HEK293T (cell line): ENCODE data around the gene TMEM181.

ENCODE experiments used
- CTCF ChIA-PET: fragments of 350-600 bp; formaldehyde crosslinking; extraction: SDS; loops from one replicate; lab custom pipeline; 2021; ENCODE audit warnings: antibody characterized with exemption, inconsistent platforms; lab: Yijun Ruan, JAX
- POLR2A ChIA-PET: fragments of 350-600 bp; formaldehyde crosslinking; extraction: SDS; loops from one replicate; lab custom pipeline; 2020; ENCODE audit warnings: antibody characterized with exemption, inconsistent platforms; lab: Yijun Ruan, JAX
- DNase-seq: peaks from one replicate; pipeline ENCODE4 v3.0.0; 2012; ENCODE audit warnings: mixed read lengths; ENCODE audit errors: extremely low spot score
- ARNT ChIP-seq: fragments of 450-650 bp; IDR thresholded peaks from 2 replicates; pipeline ENCODE4 v1.6.1; 2017; ENCODE audit warnings: mild to moderate bottlenecking
- BHLHE40 ChIP-seq: fragments of 450-650 bp; IDR thresholded peaks from 2 replicates; pipeline ENCODE4 v1.6.1; 2016; ENCODE audit warnings: mild to moderate bottlenecking, moderate library complexity, borderline replicate concordance
- CTBP1 ChIP-seq: fragments of 450-650 bp; IDR thresholded peaks from 2 replicates; pipeline ENCODE4 v1.6.1; 2016; ENCODE audit warnings: borderline replicate concordance
- ELF4 ChIP-seq: fragments of 450-650 bp; IDR thresholded peaks from 2 replicates; pipeline ENCODE4 v1.6.1; 2017; ENCODE audit warnings: antibody characterized with exemption
- FOXA1 ChIP-seq: fragments of 450-650 bp; IDR thresholded peaks from 2 replicates; pipeline ENCODE4 v1.6.1; 2016; ENCODE audit warnings: mild to moderate bottlenecking
- FOXK2 ChIP-seq: fragments of 450-650 bp; IDR thresholded peaks from 2 replicates; pipeline ENCODE4 v1.6.1; 2016; ENCODE audit warnings: mild to moderate bottlenecking
- FOXM1 ChIP-seq: fragments of 450-650 bp; IDR thresholded peaks from 2 replicates; pipeline ENCODE4 v1.6.1; 2017; ENCODE audit warnings: mild to moderate bottlenecking, borderline replicate concordance
- HDGF ChIP-seq: fragments of 450-650 bp; IDR thresholded peaks from 2 replicates; pipeline ENCODE4 v1.6.1; 2017; ENCODE audit warnings: antibody characterized with exemption, borderline replicate concordance
- L3MBTL2 ChIP-seq: fragments of 450-650 bp; conservative IDR thresholded peaks from 2 replicates; pipeline ENCODE4 v1.6.1; 2016; ENCODE audit warnings: mild to moderate bottlenecking
- LEF1 ChIP-seq: fragments of 450-650 bp; IDR thresholded peaks from 2 replicates; pipeline ENCODE4 v1.6.1; 2017; ENCODE audit warnings: mild to moderate bottlenecking, borderline replicate concordance
- NFRKB ChIP-seq: fragments of 450-650 bp; IDR thresholded peaks from 2 replicates; pipeline ENCODE4 v1.6.1; 2016; ENCODE audit warnings: mild to moderate bottlenecking, moderate library complexity
- SP1 ChIP-seq: fragments of 450-650 bp; IDR thresholded peaks from 2 replicates; pipeline ENCODE4 v1.6.1; 2017
- SUZ12 ChIP-seq: fragments of 450-650 bp; IDR thresholded peaks from 2 replicates; pipeline ENCODE4 v1.6.1; 2016; ENCODE audit warnings: mild to moderate bottlenecking
- TARDBP ChIP-seq: fragments of 450-650 bp; IDR thresholded peaks from 2 replicates; pipeline ENCODE4 v1.6.1; 2016
- ZNF384 ChIP-seq: fragments of 450-650 bp; IDR thresholded peaks from 2 replicates; pipeline ENCODE4 v1.6.1; 2016
- TF ChIP-seq, protein P1 (sequence below): fragments of 450-650 bp; IDR thresholded peaks from 2 replicates; pipeline ENCODE4 v1.6.1; 2016

The TMEM181 gene

GRCh38 chr6:158544428-158544827, 15.5 kb upstream of the TMEM181 start:
- POLR2A ChIA-PET, result interaction anchor here (1.3 kb wide), 1 partner anchor 15 kb away, joined by 4 read pairs; no protein-coding TSS in a partner anchor
- no peak for TF ChIP-seq L3MBTL2
- no peak for TF ChIP-seq ARNT
- TF ChIP-seq TARDBP, result no peak
- no peak for TF ChIP-seq LEF1
- no peak for TF ChIP-seq FOXA1
- no peak for TF ChIP-seq CTBP1
- TF ChIP-seq SUZ12, result no peak
- TF ChIP-seq ZNF384, result no peak
- no peak for TF ChIP-seq BHLHE40
- TF ChIP-seq FOXM1, result no peak
- TF ChIP-seq FOXK2, result no peak
- TF ChIP-seq HDGF, result no peak
- no peak for TF ChIP-seq ELF4
- TF ChIP-seq, protein P1, sequence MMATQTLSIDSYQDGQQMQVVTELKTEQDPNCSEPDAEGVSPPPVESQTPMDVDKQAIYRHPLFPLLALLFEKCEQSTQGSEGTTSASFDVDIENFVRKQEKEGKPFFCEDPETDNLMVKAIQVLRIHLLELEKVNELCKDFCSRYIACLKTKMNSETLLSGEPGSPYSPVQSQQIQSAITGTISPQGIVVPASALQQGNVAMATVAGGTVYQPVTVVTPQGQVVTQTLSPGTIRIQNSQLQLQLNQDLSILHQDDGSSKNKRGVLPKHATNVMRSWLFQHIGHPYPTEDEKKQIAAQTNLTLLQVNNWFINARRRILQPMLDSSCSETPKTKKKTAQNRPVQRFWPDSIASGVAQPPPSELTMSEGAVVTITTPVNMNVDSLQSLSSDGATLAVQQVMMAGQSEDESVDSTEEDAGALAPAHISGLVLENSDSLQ, result no peak
- CTCF ChIA-PET, result no interaction called here
- DNase-seq, result no peak

- ChIA-PET CTCF (no interaction called here), POLR2A (interaction anchor here (1.3 kb wide), 1 partner anchor 14 kb away, joined by 4 read pairs; no protein-coding TSS in a partner anchor)
Measured at GRCh38 chr6:158545043-158545966, 14.6 kb upstream of the TMEM181 start.

DNA sequence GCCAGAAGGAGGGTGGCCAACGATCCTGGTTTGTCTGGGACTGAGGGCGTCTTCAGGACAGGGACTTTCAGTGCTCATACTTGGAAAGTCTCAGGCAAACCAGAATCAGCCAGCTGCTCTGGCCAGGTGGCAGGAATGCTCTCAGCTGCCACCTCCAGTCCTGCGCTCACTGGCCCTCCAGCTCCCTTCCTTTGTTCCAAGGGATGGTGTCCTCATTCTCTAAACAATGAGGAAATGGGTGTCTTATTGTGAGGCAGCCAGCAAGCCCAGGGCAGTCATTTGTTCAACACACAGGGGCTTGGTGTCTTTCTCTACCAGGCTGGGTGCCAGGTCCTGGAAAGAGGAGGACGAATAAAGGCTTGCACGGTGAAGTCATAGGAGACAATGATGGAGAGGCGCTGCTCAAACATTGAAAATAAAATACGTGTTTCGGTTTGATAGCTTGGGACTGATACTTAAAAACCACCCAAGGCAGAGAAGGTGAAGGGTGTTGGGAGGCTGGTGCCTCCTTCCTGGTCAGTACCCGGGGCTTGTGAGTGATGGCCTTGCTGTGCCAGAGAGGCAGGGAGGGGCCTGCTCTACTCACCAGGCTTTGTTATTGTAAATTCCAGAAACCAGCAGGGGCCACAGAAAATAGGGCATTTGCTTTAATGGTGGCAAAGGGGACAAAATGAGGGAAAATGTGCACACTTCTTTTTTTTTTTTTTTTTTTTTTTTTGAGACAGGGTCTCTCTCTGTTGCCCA, 11.3 kb upstream of the TMEM181 start:
- no peak for DNase-seq
- ChIA-PET CTCF (interaction anchor here (1.3 kb wide), 1 partner anchor 30 kb away, joined by 4 read pairs; no protein-coding TSS in a partner anchor), POLR2A (interaction anchor here (0.5 kb wide), 1 partner anchor 15 kb away, joined by 3 read pairs; no protein-coding TSS in a partner anchor)
- TF ChIP-seq ELF4 (no peak), TARDBP (no peak), NFRKB (no peak), SUZ12 (no peak), FOXM1 (no peak), ARNT (no peak), FOXA1 (no peak), ZNF384 (no peak), CTBP1 (no peak), L3MBTL2 (no peak), BHLHE40 (no peak), SP1 (no peak)
- TF ChIP-seq, protein P1, result no peak

More at GRCh38 chr6:158545043-158545966, 14.6 kb upstream of the TMEM181 start:
- TF ChIP-seq SUZ12 (no peak), FOXM1 (no peak), TARDBP (no peak), LEF1 (no peak), ARNT (no peak)
- DNase-seq, result no peak

DNA sequence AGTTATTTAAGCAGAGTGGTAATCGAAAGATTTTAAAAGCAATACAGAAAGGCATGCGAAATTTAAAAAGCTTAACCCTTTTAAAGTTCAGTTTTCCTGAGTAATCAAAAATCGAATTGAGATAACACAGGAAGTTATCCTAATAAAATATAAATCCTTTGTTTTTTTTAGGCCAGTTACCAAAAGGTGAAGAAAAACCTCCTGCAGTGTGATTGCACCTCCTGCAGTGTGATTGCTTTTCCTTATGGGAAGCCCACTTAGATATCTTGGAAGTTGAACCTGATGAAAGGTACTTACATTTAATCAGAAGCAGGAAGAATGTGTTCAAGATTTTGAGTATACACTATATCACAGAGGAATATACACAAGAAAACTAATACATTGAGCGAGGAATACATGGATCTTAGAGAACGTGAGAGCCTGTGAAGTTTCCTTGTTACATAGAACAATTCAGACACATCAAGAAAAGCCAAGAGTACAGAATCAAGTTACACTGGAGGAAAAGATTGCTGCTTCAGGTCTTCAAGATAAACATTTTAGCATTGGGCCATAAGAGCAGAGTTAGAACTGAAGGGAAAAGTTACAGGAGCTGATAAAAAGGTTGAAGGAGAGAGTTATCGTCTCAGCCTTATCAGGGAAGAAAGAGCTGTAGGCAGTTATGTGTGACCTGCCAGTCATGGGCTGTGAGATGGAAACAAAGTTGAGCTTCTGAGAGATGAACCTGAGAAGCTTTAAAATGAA, 7.7 kb upstream of the TMEM181 start:
- TF ChIP-seq BHLHE40, result no peak
- TF ChIP-seq FOXK2, result no peak
- TF ChIP-seq, protein P1, result peak; percentile 80
- TF ChIP-seq ELF4, result no peak
- TF ChIP-seq NFRKB, result no peak
- no peak for TF ChIP-seq ZNF384
- TF ChIP-seq SUZ12, result no peak
- no peak for TF ChIP-seq LEF1
- peak; percentile 72; the same call in 1 of the 2 replicates for TF ChIP-seq CTBP1

DNA sequence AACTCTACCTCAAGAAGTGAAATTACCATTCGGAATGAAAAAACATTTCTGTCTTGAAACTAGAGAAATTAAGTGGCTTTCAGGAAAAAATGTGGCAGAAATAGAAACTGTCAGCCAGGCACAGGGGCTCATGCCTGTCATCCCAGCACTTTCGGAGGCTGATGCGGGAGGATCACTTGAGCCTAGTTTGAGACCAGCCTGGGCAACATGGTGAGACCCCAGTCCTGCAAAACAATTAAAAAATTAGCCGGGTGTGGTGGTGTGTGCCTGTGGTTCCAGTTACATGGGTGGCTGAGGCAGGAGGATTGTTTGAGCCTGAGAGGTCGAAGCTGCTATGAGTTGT, 7.1 kb upstream of the TMEM181 start:
- no peak for TF ChIP-seq L3MBTL2
- no peak for TF ChIP-seq NFRKB
- no peak for TF ChIP-seq FOXM1
- TF ChIP-seq SUZ12, result no peak
- TF ChIP-seq ZNF384, result no peak
- no peak for TF ChIP-seq ELF4
- CTCF ChIA-PET, result interaction anchor here (0.7 to 1.6 kb wide), 5 partner anchors 13 to 680 kb away, joined by 3 to 10 read pairs (median 4); no protein-coding TSS in a partner anchor
- no peak for DNase-seq
- POLR2A ChIA-PET, result no interaction called here

More for the DNA sequence above, 7.7 kb upstream of the TMEM181 start:
- POLR2A ChIA-PET, result no interaction called here
- CTCF ChIA-PET, result interaction anchor here (0.6 to 1.6 kb wide), 7 partner anchors 13 to 679 kb away, joined by 3 to 6 read pairs (median 3); no protein-coding TSS in a partner anchor
- no peak for DNase-seq
